Chondrocyte (in vitro differentiated cells): ENCODE data around the gene STXBP3. TPM values are rescaled to one million over a fixed set of nuclear protein-coding genes. Genes with fewer than 3 reads are reported as not detected.
"Not testable (repeated sequence)": the region's sequence is repeated elsewhere in the genome, so short reads cannot be mapped to it uniquely, and the experiment has no call there.

Experiments
- DNase-seq: peaks from one replicate; pipeline ENCODE4 v3.0.0; 2021; ENCODE audit warnings: mixed read lengths, low spot score
- H3K27ac Mint-ChIP-seq: one replicate; pipeline ENCODE4 v1.8.0; 2021; ENCODE audit warnings: mild to moderate bottlenecking, moderate library complexity, mixed read lengths; ENCODE audit not compliant: unreplicated experiment
- H3K27me3 Mint-ChIP-seq: 2 replicates; pipeline ENCODE4 v1.8.0; 2021; ENCODE audit warnings: low read depth, mixed read lengths
- H3K36me3 Mint-ChIP-seq: 2 replicates; pipeline ENCODE4 v1.8.0; 2021; ENCODE audit warnings: low read depth, mixed read lengths
- H3K4me1 Mint-ChIP-seq: 2 replicates; pipeline ENCODE4 v1.8.0; 2021; ENCODE audit warnings: low read depth, mild to moderate bottlenecking, mixed read lengths
- H3K4me3 Mint-ChIP-seq: one replicate; pipeline ENCODE4 v1.8.0; 2021; ENCODE audit warnings: mild to moderate bottlenecking, moderate library complexity, mixed read lengths; ENCODE audit not compliant: unreplicated experiment
- H3K9me3 Mint-ChIP-seq: 2 replicates; pipeline ENCODE4 v1.8.0; 2021; ENCODE audit warnings: low read depth, mixed read lengths
- long read RNA-seq: library from polyadenylated mRNA; stranded (forward); transcript quantifications from one replicate; pipeline ENCODE4 v2.0.0, GENCODE V29; 2021
- total RNA-seq: library from RNA; stranded (reverse); gene quantifications from 3 replicates; pipeline ENCODE4 v1.2.1, GENCODE V29; 2021
- TF ChIP-seq, protein P1 (sequence below): fragments of 200-600 bp; sonication (generic); IDR thresholded peaks from 2 replicates; pipeline ENCODE4 v1.5.0; 2021; ENCODE audit warnings: antibody characterized with exemption, mild to moderate bottlenecking, moderate library complexity

STXBP3 gene, protein sequence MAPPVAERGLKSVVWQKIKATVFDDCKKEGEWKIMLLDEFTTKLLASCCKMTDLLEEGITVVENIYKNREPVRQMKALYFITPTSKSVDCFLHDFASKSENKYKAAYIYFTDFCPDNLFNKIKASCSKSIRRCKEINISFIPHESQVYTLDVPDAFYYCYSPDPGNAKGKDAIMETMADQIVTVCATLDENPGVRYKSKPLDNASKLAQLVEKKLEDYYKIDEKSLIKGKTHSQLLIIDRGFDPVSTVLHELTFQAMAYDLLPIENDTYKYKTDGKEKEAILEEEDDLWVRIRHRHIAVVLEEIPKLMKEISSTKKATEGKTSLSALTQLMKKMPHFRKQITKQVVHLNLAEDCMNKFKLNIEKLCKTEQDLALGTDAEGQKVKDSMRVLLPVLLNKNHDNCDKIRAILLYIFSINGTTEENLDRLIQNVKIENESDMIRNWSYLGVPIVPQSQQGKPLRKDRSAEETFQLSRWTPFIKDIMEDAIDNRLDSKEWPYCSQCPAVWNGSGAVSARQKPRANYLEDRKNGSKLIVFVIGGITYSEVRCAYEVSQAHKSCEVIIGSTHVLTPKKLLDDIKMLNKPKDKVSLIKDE
- total RNA-seq = 38.3 to 61.1 TPM (median 41.6 TPM) in 3 replicates
- long read RNA-seq, transcript STXBP3-201 (19 exons, 2,478 nt) = major isoform, 76 of 89 reads
- long read RNA-seq, partial matches to known transcripts = 3 of 89 reads
- long read RNA-seq, other reads (novel, unspliced or antisense) = 10 of 89 reads

DNA sequence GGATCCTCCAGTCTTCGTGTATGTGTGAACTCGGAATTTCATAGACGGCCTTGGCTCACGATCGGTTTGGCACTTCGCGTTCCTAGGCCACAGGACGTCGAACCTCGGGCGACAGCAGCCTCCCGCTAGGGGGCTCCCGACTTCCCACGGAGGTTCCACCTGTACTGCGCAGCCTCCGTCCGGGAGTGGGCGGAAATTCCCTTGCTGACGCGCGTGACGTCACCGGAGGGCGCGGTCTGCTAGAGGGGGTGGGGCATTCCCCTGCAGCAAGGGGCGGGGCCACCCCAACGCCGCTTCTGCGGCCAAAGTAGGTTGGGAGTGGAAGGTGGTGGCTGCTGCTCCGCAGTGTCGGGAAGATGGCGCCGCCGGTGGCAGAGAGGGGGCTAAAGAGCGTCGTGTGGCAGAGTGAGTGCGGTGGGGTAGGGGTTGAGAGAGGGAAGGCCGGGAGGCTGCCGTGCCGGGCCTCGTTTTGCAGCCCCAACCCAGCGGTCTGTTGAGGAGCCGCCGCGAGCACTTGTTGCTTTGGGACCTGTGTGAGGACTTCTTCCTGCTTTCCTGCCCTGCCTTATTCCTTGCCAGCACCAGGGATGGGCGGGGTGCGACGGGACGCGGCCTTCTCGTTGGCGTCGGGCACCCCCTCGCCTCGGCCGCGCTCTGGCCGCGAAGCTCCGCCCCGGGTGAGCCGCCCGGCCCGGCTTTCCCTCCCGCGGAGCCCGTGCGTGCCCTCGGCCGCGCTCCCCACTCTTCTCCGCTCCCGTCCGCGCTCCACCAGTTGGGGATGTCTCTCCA is at the start of gene STXBP3:
TSS of gene STXBP3 (plus strand) at position 293 of the 789 bp plus-strand sequence. CDS start at position 357, 64 bp downstream.
- TF ChIP-seq, protein P1, sequence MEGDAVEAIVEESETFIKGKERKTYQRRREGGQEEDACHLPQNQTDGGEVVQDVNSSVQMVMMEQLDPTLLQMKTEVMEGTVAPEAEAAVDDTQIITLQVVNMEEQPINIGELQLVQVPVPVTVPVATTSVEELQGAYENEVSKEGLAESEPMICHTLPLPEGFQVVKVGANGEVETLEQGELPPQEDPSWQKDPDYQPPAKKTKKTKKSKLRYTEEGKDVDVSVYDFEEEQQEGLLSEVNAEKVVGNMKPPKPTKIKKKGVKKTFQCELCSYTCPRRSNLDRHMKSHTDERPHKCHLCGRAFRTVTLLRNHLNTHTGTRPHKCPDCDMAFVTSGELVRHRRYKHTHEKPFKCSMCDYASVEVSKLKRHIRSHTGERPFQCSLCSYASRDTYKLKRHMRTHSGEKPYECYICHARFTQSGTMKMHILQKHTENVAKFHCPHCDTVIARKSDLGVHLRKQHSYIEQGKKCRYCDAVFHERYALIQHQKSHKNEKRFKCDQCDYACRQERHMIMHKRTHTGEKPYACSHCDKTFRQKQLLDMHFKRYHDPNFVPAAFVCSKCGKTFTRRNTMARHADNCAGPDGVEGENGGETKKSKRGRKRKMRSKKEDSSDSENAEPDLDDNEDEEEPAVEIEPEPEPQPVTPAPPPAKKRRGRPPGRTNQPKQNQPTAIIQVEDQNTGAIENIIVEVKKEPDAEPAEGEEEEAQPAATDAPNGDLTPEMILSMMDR = peak; percentile 97
- H3K27me3 Mint-ChIP-seq = no peaks in the 10 kb centered on the region
- H3K4me3 Mint-ChIP-seq = peak within 1 kb of the TSS; percentile 93
- peak within 1 kb of the TSS; percentile 100 for H3K27ac Mint-ChIP-seq
- DNase-seq = peak; percentile 99
- H3K4me1 Mint-ChIP-seq = peaks cover 25% of the 10 kb centered on the region
- H3K36me3 Mint-ChIP-seq = peaks cover 2% of the 10 kb centered on the region
- H3K9me3 Mint-ChIP-seq = no peaks in the 10 kb centered on the region

DNA sequence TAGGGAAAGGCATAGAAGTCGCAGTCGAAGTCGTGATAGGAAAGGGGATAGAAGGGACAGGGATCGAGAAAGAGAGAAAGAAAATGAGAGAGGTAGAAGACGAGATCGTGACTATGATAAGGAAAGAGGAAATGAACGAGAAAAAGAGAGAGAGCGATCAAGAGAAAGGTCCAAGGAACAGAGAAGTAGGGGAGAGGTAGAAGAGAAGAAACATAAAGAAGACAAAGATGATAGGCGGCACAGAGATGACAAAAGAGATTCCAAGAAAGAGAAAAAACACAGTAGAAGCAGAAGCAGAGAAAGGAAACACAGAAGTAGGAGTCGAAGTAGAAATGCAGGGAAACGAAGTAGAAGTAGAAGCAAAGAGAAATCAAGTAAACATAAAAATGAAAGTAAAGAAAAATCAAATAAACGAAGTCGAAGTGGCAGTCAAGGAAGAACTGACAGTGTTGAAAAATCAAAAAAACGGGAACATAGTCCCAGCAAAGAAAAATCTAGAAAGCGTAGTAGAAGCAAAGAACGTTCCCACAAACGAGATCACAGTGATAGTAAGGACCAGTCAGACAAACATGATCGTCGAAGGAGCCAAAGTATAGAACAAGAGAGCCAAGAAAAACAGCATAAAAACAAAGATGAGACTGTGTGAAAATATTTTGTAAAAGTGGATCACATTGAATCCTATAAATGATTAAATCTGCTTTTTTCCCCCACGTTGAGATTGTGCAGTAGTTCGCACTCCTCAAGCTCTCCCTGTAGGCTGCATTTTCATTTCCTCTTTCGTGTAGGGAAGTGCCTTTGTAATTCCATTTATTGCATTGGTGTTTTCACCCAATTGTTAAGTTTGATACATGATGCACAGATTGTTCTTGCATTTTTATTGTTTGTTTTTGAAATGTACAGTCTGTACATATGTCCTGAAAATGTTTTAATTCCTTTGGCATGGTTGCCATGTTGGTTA is 46.8 kb upstream of the STXBP3 start:
- TF ChIP-seq, protein P1 = no peak
- no peak overlapping the region for H3K4me3 Mint-ChIP-seq
- peaks cover 33% of the 10 kb centered on the region for H3K36me3 Mint-ChIP-seq

DNA sequence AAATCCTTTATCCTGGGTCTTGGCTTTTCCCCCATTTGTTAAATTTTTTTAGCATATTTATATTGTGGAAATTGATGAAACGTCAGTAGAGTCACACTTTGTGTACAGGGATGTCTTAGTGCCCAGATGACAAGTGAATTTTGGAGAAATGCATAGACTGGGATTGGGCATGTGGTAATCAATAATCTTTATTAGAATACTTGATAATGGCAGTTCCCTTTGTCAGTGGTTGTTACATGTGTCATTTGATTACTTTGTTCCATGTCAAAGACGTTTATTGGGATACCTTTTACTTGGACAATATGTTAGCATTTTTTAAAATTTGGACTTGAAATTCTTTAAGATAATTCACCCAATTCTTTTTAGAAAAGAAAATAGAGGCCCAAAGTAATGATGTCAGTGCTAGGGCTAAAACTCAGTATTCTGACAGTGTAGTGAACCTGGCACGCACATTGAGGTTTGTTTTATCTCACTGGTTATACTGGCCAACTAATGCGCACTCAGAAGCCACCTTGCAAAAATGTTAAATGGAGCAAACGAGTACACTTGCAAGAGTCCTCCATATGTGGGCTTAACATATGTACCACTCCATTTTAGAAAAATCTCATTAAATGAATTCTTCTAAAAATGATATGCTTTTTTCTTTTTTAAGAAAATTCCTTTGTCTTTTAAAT is 45.2 kb upstream of the STXBP3 start:
- DNase-seq = no peak
- Mint-ChIP-seq H3K27ac (no peak overlapping the region), H3K4me1 (peaks cover 40% of the 10 kb centered on the region), H3K27me3 (no peaks in the 10 kb centered on the region), H3K9me3 (no peaks in the 10 kb centered on the region), H3K4me3 (no peak overlapping the region), H3K36me3 (peaks cover 29% of the 10 kb centered on the region)
- TF ChIP-seq, protein P1 = no peak

More for the DNA sequence above, 46.8 kb upstream of the STXBP3 start:
- H3K4me1 Mint-ChIP-seq = peaks cover 32% of the 10 kb centered on the region
- no peaks in the 10 kb centered on the region for H3K27me3 Mint-ChIP-seq
- H3K27ac Mint-ChIP-seq = no peak overlapping the region
- DNase-seq = no peak
- H3K9me3 Mint-ChIP-seq = no peaks in the 10 kb centered on the region

DNA sequence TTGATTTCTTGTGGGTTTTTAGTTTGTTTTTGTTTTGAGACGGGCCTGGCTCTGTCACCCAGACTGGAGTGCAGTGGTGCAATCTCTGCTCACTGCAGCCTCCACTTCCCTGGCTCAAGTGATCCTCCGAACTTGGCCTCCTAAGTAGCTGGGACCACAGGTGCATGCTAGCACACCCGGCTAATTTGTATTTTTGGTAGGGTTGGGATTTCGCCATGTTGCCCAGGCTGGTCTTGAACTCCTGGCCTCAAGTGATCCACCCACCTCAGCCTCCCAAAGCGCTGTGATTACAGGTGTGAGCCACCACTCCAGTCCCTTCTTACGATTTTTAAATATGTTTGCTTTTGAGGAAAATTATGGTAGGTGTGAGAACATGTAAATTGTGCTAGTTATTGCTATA is 44.4 kb upstream of the STXBP3 start:
- H3K9me3 Mint-ChIP-seq, H3K4me3 Mint-ChIP-seq, H3K27me3 Mint-ChIP-seq, DNase-seq, H3K27ac Mint-ChIP-seq: not testable (repeated sequence)
- peaks cover 41% of the 10 kb centered on the region for H3K4me1 Mint-ChIP-seq
- H3K36me3 Mint-ChIP-seq = peaks cover 25% of the 10 kb centered on the region

DNA sequence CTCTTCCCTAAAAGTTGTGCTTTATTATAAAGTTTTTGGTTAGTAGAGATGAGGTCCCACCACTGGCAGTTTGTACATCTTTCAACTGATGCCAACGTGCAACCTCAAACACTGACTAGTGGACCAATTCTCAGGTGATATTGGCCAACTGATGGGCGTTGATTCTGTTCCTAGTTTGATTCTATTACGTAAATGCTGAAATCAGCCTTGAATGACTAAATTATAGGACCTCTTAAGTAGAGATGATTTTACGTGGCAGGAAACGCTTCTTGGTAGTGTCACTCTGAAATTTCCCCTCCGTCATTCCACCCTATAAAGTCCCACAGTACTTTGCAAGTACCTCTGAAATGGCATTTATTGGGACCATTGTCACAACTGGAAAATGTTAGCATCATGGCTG is 42.5 kb upstream of the STXBP3 start:
- peak overlapping the region; percentile 46 for H3K27ac Mint-ChIP-seq
- DNase-seq = no peak

More for the DNA sequence above, 42.5 kb upstream of the STXBP3 start:
- Mint-ChIP-seq H3K36me3 (peaks cover 14% of the 10 kb centered on the region), H3K9me3 (no peaks in the 10 kb centered on the region), H3K27me3 (no peaks in the 10 kb centered on the region), H3K4me1 (peaks cover 46% of the 10 kb centered on the region), H3K4me3 (no peak overlapping the region)
- TF ChIP-seq, protein P1 = no peak
